Erythroblast (primary cell): ENCODE measurements around the gene CCL20.

Experiments
- GATA1 ChIP-seq: IDR thresholded peaks from 2 replicates; pipeline ENCODE4 v1.6.1; 2011; ENCODE audit warnings: low read depth, mild to moderate bottlenecking, control low read depth, low read length, moderate library complexity
- POLR2A ChIP-seq: IDR thresholded peaks from 2 replicates; pipeline ENCODE4 v1.6.1; 2011; ENCODE audit warnings: mild to moderate bottlenecking, low read length

GRCh38 chr2:227846831-227847230 is 33.2 kb downstream of the CCL20 start:
- TF ChIP-seq POLR2A (no peak), GATA1 (no peak)
